T follicular helper cell (primary cell): ENCODE measurements around the gene WDR44.
"Not testable (repeated sequence)": the region's sequence is repeated elsewhere in the genome, so short reads cannot be mapped to it uniquely, and the experiment has no call there.

Experiments
- DNase-seq: peaks from one replicate; pipeline ENCODE4 v3.0.0-alpha.2; 2020; ENCODE audit warnings: low read depth

Gene WDR44

DNA sequence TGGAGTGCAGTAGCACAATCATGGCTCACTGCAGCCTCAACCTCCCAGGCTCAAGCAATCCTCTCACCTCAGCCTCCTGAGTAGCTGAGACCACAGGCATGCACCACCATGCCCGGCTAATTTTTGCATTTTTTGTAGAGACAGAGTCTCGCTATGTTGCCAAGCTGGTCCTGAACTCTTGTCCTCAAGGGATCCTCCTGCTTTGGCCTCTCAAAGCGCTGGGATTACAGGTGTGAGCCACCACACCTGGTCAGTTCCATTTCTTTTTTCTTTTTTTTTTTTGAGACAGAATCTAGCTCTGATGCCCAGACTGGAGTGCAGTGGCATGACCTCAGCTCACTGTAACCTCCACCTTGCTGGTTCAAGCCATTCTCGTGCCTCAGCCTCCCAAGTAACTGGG is 136.5 kb downstream of the WDR44 start:
- DNase-seq, result not testable (repeated sequence)

DNA sequence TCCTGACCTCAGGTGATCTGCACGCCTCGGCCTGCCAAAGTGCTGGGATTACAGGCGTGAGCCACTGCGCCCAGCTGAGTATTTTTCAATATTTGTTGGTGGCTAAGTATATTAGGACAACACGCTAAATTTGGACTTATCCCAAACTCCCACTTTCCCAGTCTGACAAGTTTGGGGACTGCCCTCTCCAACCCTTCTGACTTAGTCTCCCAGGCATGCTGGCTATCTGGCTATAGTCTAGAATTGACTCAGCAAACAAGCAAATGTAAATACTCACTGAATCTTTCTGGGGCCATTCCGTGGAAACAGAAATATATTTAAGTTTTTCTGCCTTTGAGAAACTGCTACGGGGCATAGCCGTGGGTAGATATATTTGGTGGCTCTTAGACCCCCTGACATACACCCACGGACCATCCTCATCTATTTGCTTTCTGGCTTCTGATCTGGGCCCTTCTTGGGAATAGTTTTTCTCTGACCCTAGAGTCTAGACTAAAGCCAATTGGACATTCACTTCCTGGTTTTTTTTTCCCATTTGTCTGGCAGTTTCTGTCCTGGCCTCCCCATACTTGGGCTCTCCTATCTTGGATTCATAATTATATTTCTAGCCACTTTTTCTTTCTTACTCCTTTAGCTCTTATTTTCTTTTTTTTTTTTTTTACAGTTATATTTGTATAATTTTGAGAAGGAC is 138.5 kb downstream of the WDR44 start:
- no peak for DNase-seq

DNA sequence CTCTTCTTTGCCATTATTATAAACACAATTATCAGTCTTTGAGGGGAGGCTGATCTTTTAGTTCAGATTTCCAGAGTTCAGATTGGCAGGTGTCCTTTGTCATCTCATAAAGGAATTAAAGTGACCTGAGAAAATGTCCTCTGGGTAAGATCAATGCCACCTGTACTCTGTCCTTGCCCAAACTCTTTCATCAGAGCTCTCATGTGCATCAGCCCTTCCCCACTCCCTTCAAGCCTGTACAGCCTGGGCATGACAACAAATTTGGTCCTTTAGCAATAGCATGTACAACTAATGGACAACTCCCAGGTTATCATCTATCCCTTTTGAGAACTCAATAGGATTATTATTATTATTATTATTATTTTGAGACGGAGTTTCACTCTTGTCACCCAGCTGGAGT is 140.8 kb downstream of the WDR44 start:
- DNase-seq, result not testable (repeated sequence)

- no peak for DNase-seq
Observed at GRCh38 chrX:118493016-118493415, 147.1 kb downstream of the WDR44 start.

GRCh38 chrX:118493653-118494297 is 147.9 kb downstream of the WDR44 start:
- no peak for DNase-seq

GRCh38 chrX:118495061-118495921 is 149.4 kb downstream of the WDR44 start, which contains the start of gene DOCK11:
TSS of gene DOCK11 (plus strand) at chrX:118495815. CDS start at chrX:118495972, 157 bp downstream.
- peak; percentile 67 for DNase-seq

DNA sequence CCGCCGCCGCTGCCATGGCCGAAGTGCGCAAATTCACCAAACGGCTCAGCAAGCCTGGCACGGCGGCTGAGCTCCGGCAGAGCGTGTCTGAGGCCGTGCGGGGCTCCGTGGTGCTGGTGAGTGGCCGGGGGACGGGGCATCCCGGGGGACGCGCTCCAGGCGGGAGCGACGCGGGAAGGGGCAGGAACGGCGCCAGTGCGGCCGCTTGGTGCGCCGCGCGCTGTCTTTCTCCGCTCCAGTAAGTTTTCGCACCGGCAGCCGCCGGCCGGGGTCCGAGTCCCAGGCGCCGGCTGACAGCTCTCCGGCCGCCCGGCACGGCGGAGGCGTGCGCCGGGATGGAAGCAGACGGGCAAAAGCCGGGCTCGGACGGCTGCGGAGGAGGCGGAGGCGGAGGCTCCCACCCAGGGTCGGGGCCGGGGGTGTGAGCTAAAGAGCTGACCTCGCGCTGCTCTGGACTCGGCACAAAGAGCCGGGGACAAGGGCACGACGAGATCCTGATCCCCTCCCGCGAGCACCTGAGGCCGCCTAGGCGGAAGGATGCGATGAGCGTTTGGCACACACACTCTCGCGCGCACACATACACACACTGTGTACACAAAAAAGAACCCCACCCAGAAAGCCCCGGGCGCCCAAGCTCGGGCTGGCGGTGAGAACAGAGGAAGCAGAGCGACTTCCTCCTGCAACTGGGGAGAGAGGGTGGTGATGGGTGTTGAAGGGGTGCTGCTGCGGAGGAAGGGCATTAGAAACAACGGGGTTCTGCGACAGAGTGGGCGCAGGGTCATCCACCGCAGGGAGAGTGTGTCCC is 150.3 kb downstream of the WDR44 start:
- DNase-seq, result peak; percentile 67

DNA sequence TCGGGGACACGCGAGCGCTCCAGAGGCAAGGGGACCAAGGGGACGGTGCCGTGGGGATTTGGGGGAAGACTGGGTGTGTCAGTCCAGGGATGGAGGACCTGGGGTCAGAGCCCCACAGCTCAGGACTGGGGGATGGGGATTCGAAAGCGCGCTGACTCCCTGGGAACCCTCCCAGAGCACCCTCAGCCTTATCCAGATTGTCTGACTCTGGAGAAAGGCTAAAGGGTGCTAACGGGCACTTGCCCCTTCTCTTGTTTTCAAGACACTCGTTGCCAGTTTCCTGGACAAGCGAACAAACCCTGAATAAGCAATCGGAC is 150.8 kb downstream of the WDR44 start:
- no peak for DNase-seq

DNA sequence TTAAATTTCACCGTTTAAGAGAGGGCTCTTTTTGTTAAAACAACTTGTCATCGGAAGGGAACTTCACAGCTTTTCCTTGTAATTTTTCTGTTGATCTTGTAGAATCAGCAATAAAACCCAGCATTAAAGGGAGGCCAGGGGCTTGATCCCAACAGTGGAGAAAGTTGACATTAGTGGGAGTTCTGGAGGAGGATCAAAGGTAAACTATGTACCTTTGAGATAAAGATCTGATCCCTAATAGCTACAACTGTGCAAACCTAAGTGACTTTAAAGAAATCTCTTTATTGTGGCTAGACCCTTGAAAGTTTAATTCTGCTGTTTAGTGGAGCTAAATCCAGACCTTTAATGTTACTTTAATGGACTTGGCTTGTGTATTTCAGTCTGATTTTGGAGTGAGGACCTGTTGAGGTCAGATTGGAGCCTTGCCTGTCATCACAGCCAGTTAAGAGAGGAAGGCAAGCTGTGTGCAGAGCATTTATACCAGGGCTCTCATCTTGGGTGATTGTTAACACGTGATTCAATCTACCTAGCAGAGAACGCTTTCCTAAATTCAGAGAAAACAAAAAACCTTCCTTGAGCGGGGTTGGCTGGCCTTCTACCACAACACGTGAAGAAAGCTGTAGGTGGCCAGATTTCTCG is 151.4 kb downstream of the WDR44 start:
- DNase-seq, result no peak

GRCh38 chrX:118498351-118498750 is 152.4 kb downstream of the WDR44 start:
- no peak for DNase-seq

- DNase-seq, result no peak
Observed at GRCh38 chrX:118498755-118499154, 152.8 kb downstream of the WDR44 start.

GRCh38 chrX:118499295-118499694 is 153.4 kb downstream of the WDR44 start:
- DNase-seq, result no peak
